SK-N-SH treated with all-trans-retinoic acid at 6 μM for 48 hours (cell line): Measurements from ENCODE around the gene AGAP1.

Source experiments
- ATAC-seq: fragments of 200-7000 bp; cut with Tn5 transposase; 3 replicates; pipeline ENCODE4 v1.9.1; 2020; ENCODE audit warnings: mild to moderate bottlenecking, moderate library complexity
- ARNTL ChIP-seq: fragments of 450-650 bp; formaldehyde crosslinking; IDR thresholded peaks from 2 replicates; pipeline ENCODE4 v1.5.0; 2020; ENCODE audit warnings: low read depth, mild to moderate bottlenecking, moderate library complexity, borderline replicate concordance
- BACH2 ChIP-seq: fragments of 250-450 bp; sonication (Bioruptor Pico); IDR thresholded peaks from 2 replicates; pipeline ENCODE4 v1.9.0; 2021; ENCODE audit warnings: mild to moderate bottlenecking, borderline replicate concordance
- CSRNP3 ChIP-seq: fragments of 250-450 bp; sonication (Bioruptor Pico); IDR thresholded peaks from 2 replicates; pipeline ENCODE4 v1.5.1; 2021; ENCODE audit warnings: mild to moderate bottlenecking, moderate library complexity
- ESRRG ChIP-seq: fragments of 250-450 bp; sonication (Bioruptor Pico); IDR thresholded peaks from 2 replicates; pipeline ENCODE4 v1.6.1; 2021; ENCODE audit warnings: mild to moderate bottlenecking
- GLIS3 ChIP-seq: fragments of 250-450 bp; sonication (Bioruptor Pico); IDR thresholded peaks from 2 replicates; pipeline ENCODE4 v1.5.0; 2020; ENCODE audit warnings: mild to moderate bottlenecking, moderate library complexity
- ISL1 ChIP-seq: fragments of 250-450 bp; sonication (Bioruptor Pico); IDR thresholded peaks from 2 replicates; pipeline ENCODE4 v2.1.2; 2022; ENCODE audit warnings: mild to moderate bottlenecking, moderate library complexity
- OSR1 ChIP-seq: fragments of 250-450 bp; sonication (Bioruptor Pico); IDR thresholded peaks from 2 replicates; pipeline ENCODE4 v1.8.0; 2022; ENCODE audit warnings: moderate library complexity, mild to moderate bottlenecking, inconsistent platforms
- PPARA ChIP-seq: fragments of 250-450 bp; sonication (Bioruptor Pico); IDR thresholded peaks from 2 replicates; pipeline ENCODE4 v1.5.0; 2020; ENCODE audit warnings: mild to moderate bottlenecking, borderline replicate concordance
- RARB ChIP-seq: fragments of 250-450 bp; sonication (Bioruptor Pico); IDR thresholded peaks from 2 replicates; pipeline ENCODE4 v1.8.0; 2021; ENCODE audit warnings: mild to moderate bottlenecking, moderate library complexity
- SNAI2 ChIP-seq: fragments of 250-450 bp; sonication (Bioruptor Pico); IDR thresholded peaks from 2 replicates; pipeline ENCODE4 v1.5.0; 2020; ENCODE audit warnings: mild to moderate bottlenecking, moderate library complexity
- TCF4 ChIP-seq: fragments of 250-450 bp; sonication (Bioruptor Pico); IDR thresholded peaks from 2 replicates; pipeline ENCODE4 v1.8.0; 2021; ENCODE audit warnings: mild to moderate bottlenecking, moderate library complexity, borderline replicate concordance
- TOX ChIP-seq: fragments of 250-450 bp; sonication (Bioruptor Pico); IDR thresholded peaks from 2 replicates; pipeline ENCODE4 v1.8.0; 2021; ENCODE audit warnings: mild to moderate bottlenecking, moderate library complexity, borderline replicate concordance
- ZC3H10 ChIP-seq: fragments of 250-450 bp; sonication (Bioruptor Pico); IDR thresholded peaks from 2 replicates; pipeline ENCODE4 v1.5.1; 2021; ENCODE audit warnings: mild to moderate bottlenecking, moderate library complexity
- ZFP3 ChIP-seq: fragments of 250-450 bp; sonication (Bioruptor Pico); IDR thresholded peaks from 2 replicates; pipeline ENCODE4 v1.5.0; 2020; ENCODE audit warnings: mild to moderate bottlenecking, moderate library complexity
- ZFP30 ChIP-seq: fragments of 450-650 bp; formaldehyde crosslinking; IDR thresholded peaks from 2 replicates; pipeline ENCODE4 v1.5.0; 2022; ENCODE audit warnings: mild to moderate bottlenecking, moderate library complexity
- ZNF565 ChIP-seq: fragments of 450-650 bp; formaldehyde crosslinking; conservative IDR thresholded peaks from 2 replicates; pipeline ENCODE4 v1.5.0; 2020; ENCODE audit warnings: low read depth, mild to moderate bottlenecking, moderate library complexity
- ZNF70 ChIP-seq: fragments of 450-650 bp; formaldehyde crosslinking; IDR thresholded peaks from 2 replicates; pipeline ENCODE4 v1.5.0; 2020; ENCODE audit warnings: mild to moderate bottlenecking, moderate library complexity
- ZNF8 ChIP-seq: fragments of 450-650 bp; formaldehyde crosslinking; IDR thresholded peaks from 2 replicates; pipeline ENCODE4 v1.5.0; 2020; ENCODE audit warnings: mild to moderate bottlenecking, moderate library complexity
- TF ChIP-seq, protein P1 (sequence below): fragments of 250-450 bp; sonication (Bioruptor Pico); IDR thresholded peaks from 2 replicates; pipeline ENCODE4 v1.8.0; 2021; ENCODE audit warnings: low read depth, mild to moderate bottlenecking, moderate library complexity, borderline replicate concordance
- TF ChIP-seq, protein P2 (sequence below): fragments of 250-450 bp; sonication (Bioruptor Pico); IDR thresholded peaks from 2 replicates; pipeline ENCODE4 v1.5.0; 2020; ENCODE audit warnings: mild to moderate bottlenecking, moderate library complexity
- TF ChIP-seq, protein P3 (sequence below): fragments of 250-450 bp; sonication (Bioruptor Pico); IDR thresholded peaks from 2 replicates; pipeline ENCODE4 v1.8.0; 2020; ENCODE audit warnings: mild to moderate bottlenecking, moderate library complexity, borderline replicate concordance

AGAP1 gene

DNA sequence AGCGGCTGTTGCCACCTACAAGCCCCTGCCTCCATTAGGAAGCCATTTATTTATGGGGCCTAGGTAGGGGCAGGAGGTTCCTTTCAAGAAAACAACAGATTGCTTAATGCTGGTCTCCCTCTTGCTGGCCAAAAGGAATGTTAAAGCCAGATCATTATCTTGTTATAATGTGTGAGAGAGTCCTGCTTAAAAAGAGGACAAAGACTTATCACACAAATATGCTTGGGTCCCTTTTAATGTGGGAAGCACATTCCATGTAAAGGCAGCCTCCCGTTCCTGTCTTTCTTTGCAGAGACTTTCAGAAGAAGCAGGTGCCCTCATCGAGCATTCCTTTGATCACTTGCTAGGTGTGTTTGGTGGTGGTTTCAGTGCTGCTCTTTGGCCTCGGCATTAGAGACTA, 76.4 kb downstream of the AGAP1 start:
- no peak for ATAC-seq
- TF ChIP-seq ESRRG (CRISPR knock-in tag) (no peak), ARNTL (no peak), TOX (CRISPR knock-in tag) (no peak), SNAI2 (CRISPR knock-in tag) (no peak), RARB (no peak), OSR1 (CRISPR knock-in tag) (no peak), ZC3H10 (CRISPR knock-in tag) (no peak), ISL1 (CRISPR knock-in tag) (no peak; the same call in 1 of the 2 replicates), ZNF70 (CRISPR knock-in tag) (no peak), GLIS3 (no peak), ZNF565 (CRISPR knock-in tag) (no peak), ZFP30 (no peak)
- TF ChIP-seq, protein P1, sequence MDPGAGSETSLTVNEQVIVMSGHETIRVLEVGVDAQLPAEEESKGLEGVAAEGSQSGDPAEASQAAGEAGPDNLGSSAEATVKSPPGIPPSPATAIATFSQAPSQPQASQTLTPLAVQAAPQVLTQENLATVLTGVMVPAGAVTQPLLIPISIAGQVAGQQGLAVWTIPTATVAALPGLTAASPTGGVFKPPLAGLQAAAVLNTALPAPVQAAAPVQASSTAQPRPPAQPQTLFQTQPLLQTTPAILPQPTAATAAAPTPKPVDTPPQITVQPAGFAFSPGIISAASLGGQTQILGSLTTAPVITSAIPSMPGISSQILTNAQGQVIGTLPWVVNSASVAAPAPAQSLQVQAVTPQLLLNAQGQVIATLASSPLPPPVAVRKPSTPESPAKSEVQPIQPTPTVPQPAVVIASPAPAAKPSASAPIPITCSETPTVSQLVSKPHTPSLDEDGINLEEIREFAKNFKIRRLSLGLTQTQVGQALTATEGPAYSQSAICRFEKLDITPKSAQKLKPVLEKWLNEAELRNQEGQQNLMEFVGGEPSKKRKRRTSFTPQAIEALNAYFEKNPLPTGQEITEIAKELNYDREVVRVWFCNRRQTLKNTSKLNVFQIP (CRISPR knock-in tag): no peak
- TF ChIP-seq, all 23 proteins: peak for 0

DNA sequence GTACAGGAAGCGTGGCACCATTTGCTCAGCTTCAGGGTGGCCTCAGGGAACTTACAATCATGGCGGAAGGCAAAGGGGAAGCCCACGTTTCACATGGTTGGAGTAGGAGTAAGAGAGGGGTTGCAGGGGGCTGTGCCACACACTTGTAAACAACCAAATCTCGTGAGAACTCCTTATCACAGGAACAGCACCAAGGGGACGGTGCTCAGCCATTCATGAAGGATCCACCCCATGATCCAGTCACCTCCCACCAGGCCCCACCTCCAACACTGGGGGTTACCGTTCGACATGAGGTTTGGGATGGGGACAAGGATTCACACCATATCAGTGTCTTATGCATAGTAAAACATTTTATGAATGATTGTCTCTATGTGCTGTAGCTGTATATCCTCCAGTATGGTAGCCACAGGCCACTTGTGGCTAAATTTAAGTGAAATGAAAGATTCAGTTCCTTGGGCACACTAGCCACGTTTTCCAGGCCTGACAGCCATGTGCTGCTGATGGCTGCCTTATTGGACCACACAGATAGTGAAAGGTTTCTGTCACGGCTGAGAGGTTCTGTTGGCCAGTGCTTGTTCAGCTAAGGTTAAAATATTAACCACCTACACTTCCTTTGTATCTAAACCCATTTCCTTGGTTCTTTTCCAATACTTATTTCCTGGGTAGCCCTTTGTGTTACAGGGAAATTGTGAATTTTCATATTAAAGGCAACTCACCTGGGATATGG, 77.3 kb downstream of the AGAP1 start:
- ATAC-seq: no peak
- no peak for TF ChIP-seq ZNF8 (CRISPR knock-in tag)
- TF ChIP-seq, protein P1 (CRISPR knock-in tag): no peak
- TF ChIP-seq, protein P2, sequence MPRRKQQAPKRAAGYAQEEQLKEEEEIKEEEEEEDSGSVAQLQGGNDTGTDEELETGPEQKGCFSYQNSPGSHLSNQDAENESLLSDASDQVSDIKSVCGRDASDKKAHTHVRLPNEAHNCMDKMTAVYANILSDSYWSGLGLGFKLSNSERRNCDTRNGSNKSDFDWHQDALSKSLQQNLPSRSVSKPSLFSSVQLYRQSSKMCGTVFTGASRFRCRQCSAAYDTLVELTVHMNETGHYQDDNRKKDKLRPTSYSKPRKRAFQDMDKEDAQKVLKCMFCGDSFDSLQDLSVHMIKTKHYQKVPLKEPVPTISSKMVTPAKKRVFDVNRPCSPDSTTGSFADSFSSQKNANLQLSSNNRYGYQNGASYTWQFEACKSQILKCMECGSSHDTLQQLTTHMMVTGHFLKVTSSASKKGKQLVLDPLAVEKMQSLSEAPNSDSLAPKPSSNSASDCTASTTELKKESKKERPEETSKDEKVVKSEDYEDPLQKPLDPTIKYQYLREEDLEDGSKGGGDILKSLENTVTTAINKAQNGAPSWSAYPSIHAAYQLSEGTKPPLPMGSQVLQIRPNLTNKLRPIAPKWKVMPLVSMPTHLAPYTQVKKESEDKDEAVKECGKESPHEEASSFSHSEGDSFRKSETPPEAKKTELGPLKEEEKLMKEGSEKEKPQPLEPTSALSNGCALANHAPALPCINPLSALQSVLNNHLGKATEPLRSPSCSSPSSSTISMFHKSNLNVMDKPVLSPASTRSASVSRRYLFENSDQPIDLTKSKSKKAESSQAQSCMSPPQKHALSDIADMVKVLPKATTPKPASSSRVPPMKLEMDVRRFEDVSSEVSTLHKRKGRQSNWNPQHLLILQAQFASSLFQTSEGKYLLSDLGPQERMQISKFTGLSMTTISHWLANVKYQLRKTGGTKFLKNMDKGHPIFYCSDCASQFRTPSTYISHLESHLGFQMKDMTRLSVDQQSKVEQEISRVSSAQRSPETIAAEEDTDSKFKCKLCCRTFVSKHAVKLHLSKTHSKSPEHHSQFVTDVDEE (CRISPR knock-in tag): no peak
- no peak for TF ChIP-seq RARB
- no peak for TF ChIP-seq ZC3H10 (CRISPR knock-in tag)
- TF ChIP-seq ZNF70 (CRISPR knock-in tag): no peak
- TF ChIP-seq PPARA: no peak
- no peak for TF ChIP-seq BACH2 (CRISPR knock-in tag)

DNA sequence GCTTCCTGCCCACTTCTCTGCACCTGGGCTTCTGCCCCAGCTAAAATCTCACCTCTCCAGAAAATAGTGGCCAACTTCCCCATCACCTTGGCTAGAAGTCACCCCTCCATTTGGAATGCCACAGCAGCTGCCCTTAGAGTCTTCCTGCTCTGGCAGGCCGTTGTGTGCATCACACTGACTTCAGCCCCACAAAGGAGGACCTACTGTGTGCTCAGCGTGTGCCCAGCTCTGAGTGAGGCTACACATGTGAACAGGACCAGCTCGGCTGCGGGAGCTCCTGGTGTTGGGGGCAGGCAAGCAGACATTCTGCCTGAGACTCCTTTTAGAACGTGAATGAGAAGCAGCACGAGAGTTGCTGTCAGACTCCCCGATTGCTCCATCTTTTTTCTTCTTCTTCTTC, 78.7 kb downstream of the AGAP1 start:
- no peak for ATAC-seq
- TF ChIP-seq CSRNP3 (CRISPR knock-in tag) (no peak), RARB (no peak), ARNTL (no peak), ZFP3 (CRISPR knock-in tag) (no peak), TOX (CRISPR knock-in tag) (no peak), ZNF70 (CRISPR knock-in tag) (no peak), ZNF565 (CRISPR knock-in tag) (no peak), GLIS3 (no peak), SNAI2 (CRISPR knock-in tag) (no peak), ISL1 (CRISPR knock-in tag) (no peak), ZC3H10 (CRISPR knock-in tag) (no peak), TCF4 (no peak), ZFP30 (no peak), OSR1 (CRISPR knock-in tag) (no peak), BACH2 (CRISPR knock-in tag) (no peak), PPARA (no peak)
- TF ChIP-seq, protein P3, sequence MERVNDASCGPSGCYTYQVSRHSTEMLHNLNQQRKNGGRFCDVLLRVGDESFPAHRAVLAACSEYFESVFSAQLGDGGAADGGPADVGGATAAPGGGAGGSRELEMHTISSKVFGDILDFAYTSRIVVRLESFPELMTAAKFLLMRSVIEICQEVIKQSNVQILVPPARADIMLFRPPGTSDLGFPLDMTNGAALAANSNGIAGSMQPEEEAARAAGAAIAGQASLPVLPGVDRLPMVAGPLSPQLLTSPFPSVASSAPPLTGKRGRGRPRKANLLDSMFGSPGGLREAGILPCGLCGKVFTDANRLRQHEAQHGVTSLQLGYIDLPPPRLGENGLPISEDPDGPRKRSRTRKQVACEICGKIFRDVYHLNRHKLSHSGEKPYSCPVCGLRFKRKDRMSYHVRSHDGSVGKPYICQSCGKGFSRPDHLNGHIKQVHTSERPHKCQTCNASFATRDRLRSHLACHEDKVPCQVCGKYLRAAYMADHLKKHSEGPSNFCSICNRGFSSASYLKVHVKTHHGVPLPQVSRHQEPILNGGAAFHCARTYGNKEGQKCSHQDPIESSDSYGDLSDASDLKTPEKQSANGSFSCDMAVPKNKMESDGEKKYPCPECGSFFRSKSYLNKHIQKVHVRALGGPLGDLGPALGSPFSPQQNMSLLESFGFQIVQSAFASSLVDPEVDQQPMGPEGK (CRISPR knock-in tag): no peak
- TF ChIP-seq, protein P2 (CRISPR knock-in tag): no peak
- TF ChIP-seq, protein P1 (CRISPR knock-in tag): no peak
